Measurements from ENCODE around the gene MYNN.

The MYNN gene

DNA sequence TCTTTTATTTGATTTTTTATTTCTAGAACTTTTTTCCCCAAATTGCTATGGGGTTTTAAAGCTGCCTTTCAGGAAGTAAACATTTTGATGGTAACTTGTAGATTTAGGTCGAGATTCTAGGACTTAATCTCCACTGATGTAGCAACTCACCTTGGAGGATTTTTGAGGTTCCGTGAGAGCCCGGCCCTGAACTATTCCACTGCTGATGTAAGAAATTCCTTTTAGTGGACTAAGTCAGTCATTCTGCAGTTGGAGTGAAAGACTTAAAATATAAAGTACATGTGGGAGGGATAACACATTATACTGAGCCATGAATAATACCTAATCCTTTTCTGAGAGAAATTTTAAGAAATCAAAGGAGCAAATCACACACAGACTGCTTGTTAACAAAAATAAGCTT, 52.1 kb downstream of the MYNN start:
- no peak for DNase-seq

DNA sequence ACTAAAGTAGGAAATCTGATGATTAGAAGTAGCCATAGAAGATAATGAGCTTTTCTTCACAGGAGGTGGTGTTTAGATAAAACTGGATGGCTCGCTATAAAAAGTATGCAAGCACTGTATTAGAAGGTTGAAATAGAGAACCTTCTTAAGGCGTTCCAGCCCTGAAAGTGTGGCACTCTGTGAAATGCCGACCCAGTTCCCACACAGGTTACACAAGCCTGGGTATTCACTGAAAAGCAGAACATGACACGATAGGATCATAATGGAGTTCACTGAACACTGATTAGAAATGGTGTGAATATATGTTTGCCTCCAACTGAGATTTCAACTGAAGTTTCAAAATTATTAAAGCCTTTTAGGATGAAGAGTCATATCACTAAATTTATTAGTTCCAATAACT, 54.5 kb downstream of the MYNN start:
- no peak for DNase-seq

GRCh38 chr3:169835533-169835932, 62.3 kb downstream of the MYNN start:
- no peak for DNase-seq

GRCh38 chr3:169836078-169836941, 63.1 kb downstream of the MYNN start:
- DNase-seq, result no peak

GRCh38 chr3:169836942-169837275, 63.7 kb downstream of the MYNN start:
- DNase-seq, result no peak

DNA sequence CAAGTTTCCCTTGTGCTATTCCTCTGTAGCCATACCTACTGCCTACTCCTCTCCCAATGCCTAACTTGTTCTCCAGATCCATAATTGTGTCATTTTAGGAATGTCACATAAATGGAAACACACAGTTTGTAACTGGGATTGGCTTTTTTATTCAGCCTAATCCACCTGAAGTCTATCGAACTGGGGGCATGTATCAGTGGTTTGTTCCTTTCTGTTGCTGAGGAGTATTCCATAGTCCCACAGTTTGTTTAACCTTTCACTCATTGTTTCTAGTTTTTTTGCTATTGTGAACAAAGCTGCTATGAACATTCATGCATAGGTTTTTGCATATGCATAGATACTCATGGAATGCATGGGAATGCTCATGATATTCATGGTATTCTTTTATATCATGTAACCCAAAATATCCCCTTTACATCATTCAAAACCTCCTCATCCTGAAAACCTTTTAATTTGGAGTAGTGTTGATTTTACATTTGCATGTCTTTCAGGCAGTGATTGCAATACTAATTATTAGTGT, 65.4 kb downstream of the MYNN start:
- DNase-seq, result no peak

All from amygdala (tissue), 56 donors.